HG03039 (cell line): ENCODE data around the gene ZNF74.

Experiments used
- ATAC-seq: cut with Tn5 transposase; IDR thresholded peaks from one replicate; pipeline ENCODE4 v1.9.1; 2021; ENCODE audit warnings: mild to moderate bottlenecking, moderate library complexity; ENCODE audit not compliant: unreplicated experiment

Gene ZNF74

DNA sequence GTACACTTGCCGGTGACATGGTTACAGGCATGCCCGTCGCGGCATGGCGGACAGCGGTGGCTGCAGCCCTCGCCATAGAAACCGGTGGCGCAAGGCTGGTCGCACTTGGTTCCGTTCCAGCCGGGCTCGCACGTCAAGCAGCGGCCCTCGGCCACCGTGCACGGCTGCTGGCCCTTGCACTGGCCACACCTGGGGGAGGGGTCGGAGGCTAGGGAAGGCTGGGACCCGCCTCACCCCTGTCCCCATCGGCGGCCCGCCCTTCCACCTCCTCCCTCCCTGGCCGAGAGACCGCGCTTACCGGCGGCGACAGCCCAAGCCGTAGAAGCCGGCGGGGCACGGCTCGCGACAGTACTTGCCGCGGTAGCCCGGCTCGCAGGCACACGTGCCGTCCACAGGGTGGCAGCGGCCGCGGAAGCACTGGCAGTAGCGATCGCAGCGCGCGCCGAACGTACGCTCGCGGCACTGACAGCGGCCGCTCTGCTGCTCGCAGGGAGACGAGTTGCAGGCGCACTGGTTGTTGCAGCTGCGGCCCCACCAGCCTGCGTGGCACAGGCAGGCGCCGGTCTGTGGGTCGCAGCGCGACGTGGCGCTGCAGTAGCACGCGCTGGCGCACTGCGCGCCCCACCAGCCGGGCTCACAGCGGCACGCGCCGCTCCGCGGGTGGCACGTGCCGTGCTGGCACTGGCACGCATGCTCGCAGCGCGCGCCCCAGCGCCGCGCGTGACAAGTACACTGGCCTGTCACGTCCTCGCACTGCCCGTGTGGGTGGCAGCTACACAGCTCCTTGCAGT lies 37.0 kb downstream of the ZNF74 start:
- ATAC-seq, result no peak

DNA sequence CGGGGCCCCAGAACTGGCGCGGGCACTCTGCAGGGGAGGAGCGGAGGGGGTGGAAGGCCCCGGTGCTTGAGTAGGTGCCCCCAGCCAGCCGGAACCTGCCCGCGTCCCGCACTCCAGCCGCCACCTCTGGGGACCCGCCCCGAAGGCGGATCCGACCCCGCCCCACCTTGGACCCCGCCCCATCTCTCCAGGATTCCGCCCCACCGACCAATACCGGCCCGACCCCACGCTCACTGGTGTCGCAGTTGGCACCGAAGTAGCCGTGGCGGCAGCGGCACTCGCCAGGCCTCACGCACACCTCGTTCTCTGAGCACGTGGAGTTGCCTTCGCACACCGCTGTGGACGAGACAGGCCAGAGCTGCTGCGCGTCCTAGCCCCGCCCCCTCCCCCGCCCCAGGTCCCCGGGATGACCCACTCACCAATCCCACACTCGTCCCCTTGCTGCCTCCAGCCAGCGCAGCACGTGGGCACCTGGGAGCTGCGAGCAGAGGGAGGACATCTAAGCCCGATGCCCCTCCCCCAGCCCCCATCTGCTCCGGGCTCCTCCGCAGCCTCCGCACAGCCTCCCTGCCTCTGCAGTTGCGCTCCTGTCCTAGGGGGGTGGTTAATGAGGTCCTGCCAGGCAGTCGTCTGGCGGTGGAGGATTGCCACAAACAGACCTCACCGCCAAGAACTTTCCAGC lies 37.7 kb downstream of the ZNF74 start:
- no peak for ATAC-seq

DNA sequence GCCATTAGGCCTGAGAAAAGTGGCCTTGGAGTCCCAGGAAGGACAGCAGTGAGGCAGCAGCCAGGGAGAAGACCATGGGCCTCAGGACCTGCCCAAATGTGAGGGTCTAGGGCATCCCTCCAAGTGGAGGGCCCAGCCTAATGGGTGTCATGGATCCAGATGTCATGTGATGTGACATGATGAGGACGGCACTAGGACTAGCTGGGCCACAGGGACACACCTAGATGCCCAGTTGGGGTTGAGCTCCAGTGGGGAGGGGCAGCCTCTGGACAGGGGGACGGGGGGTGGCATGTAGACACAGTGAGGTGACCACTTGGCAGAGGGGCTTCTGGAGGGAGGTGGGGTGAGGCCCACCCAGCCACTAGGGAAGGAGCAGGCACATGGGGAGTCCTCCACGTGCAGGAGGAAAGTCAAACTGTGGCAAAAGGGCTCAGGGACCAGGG lies 38.3 kb downstream of the ZNF74 start:
- ATAC-seq, result no peak

GRCh38 chr22:20433191-20433590 lies 39.2 kb downstream of the ZNF74 start:
- no peak for ATAC-seq

DNA sequence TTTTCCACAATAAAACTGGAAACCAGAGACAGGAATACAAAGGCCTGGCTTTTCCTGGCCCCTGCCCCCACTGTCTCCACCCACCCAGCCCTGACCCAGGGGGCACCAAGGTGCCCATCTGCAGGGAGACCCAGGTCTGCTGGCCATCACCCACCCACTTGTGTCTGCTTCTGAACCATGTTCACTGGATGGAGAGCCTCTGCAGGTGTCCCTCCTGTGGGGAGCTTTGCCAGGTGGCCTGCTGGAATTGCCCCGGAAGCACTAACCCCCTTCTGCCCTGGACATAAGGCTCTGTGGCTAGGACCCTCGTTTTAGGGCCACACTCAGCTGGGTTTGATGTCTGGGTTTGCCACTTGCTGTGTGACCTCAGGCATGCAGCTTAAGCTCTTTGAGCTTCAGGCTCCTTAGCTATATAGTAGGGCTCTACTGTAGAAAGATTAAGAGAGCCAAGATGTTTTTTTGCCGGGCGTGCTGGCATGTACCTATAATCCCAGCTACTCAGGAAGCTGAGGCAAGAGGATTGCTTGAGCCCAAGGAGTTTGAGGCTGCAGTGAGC lies 39.8 kb downstream of the ZNF74 start:
- ATAC-seq, result no peak

DNA sequence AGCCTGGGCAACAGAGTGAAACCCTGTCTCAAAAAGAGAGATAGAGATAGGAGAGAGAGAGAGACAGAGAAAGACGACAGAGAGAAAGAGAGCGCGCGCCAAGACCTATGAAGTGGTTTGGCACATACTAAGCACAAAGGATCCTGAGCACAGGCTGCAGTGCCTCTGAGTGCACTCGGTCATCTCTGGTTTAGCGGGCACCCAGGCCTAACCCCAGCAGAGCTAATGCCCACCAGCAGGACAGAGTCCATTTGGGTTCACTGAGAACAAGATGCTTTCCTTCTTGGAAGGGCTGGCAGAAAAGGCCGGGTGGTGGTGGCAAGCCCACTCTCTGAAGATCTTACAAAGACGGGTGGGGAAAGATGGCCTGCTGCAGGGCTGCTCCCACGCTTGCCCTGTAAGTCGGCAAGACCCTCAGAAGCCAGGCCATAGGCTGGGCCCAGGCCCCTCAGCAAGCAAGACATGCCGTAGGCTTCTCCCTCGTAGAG lies 40.4 kb downstream of the ZNF74 start:
- ATAC-seq, result no peak

GRCh38 chr22:20434773-20435172 lies 40.8 kb downstream of the ZNF74 start:
- ATAC-seq, result no peak

- ATAC-seq, result no peak
These were observed 41.7 kb downstream of the ZNF74 start for GRCh38 chr22:20435436-20436306.

DNA sequence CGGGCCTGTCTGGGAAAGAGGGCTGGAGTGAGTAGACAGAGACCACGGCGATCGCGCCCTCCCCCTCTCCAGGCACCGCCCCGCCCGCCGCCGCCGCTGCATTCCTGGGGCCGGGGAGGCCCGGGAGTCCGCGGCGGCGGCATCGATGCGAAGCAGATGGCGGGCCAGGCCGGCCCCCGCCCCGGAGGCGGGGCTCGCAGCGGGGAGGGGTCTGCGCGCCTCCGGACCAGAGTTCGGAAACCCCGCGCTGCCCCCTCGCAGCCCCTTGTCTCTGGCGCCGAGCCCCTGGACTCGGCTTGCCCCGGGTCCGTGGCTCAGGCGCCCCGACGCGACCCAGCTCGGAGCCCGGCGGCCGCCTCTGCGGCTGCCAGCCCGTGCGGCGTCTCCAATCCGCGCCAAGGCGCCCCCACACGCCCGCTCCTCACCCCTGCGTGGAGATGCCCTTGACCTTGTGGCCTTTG lies 42.4 kb downstream of the ZNF74 start:
- ATAC-seq, result no peak

GRCh38 chr22:20436768-20437612 lies 43.0 kb downstream of the ZNF74 start:
- ATAC-seq, result no peak

DNA sequence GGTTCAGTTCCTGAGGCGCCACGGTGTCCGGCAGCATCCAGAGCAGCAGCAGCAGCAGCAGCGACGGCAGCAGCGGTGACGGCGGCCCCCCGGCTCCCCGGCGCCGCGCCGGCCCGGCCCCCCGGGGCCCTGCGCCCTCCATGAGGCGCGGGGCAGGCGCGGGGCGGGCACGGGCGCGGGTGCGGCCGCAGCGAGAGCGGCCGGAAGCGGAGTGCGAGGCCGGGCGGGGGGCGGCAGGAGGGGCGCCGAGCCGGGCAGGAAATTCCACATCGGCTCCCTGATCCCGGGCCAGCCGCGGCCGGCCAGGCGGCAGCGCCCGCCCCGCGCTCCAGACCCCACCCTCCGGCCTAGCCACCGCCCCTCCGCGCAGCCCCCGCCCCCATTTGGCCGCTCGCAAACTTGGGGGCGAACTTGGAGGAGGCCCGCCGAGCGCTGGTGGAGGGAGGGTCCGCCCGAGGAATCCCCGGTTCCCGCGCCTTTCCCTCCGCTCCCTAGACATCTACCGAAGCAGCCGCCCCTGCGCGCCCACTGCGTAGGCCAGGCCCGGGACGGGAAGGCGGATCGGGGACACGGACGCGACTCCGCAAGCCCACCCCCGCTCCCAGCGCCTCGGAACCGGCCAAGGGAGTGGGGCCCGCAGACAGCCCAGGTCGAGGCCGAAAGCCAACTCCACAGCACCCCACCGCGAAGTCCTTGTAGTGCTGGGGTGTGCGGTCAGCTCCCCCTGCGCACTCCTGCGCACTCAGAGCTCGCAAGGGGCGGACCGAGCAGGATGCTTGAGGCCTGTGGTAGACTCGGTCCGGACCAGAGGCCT lies 43.9 kb downstream of the ZNF74 start, which contains the start of gene SCARF2:
Gene SCARF2 (minus strand): TSS at position 213 of the 814 bp plus-strand sequence. CDS start 71 bp downstream, at position 142.
- ATAC-seq, result no peak

GRCh38 chr22:20438427-20438677 lies 44.4 kb downstream of the ZNF74 start:
- ATAC-seq, result no peak

- ATAC-seq, result no peak
These were observed 44.9 kb downstream of the ZNF74 start for GRCh38 chr22:20438678-20439492.

DNA sequence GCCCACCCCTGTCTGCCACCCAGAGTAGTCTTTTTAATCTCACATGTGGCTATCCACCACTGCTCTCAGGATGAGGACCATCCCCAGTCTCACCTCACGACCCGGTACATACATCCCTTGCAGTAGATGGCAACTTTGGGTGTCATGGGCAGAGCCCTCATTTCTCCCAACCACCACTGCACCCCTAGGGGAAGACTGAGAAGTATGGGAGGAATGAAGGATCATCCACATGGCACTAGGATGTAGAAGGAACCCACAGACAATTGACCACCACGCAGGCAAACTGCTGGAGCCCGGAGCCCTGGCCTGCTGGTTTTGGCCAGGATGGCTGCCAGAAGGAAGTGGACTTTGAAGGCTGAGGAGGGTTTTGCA lies 45.6 kb downstream of the ZNF74 start:
- no peak for ATAC-seq

DNA sequence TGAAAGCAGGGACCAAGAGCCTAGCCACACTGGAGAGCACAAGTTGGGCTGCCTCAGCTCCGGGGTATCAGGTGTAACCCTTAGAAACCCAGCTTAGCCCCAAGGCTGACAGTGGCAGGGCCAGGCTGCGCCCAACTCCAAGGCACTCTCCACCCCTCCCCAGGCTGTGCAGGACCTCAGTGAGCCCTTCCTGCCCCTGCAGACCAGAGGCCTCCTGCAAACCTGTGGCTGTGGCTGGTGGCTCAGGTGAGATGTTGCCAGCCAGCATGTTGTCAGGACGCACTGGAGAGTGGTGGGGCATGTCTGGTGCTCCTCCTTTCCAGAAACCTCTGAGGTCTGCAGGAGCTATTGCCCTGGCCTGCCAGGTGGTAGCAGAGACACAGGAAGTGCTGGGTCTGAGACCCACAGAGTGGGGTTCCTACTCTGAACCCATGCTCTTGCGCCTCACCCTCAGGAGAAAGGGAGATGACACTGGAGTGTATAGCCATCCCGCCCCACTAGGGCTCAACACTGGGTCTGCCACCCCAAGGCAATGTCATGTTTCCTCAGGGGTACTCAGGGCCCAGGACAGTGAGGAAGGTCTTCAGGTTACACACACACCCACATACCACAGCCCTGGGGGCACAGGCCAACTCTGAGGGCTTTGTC lies 46.1 kb downstream of the ZNF74 start:
- ATAC-seq, result no peak

DNA sequence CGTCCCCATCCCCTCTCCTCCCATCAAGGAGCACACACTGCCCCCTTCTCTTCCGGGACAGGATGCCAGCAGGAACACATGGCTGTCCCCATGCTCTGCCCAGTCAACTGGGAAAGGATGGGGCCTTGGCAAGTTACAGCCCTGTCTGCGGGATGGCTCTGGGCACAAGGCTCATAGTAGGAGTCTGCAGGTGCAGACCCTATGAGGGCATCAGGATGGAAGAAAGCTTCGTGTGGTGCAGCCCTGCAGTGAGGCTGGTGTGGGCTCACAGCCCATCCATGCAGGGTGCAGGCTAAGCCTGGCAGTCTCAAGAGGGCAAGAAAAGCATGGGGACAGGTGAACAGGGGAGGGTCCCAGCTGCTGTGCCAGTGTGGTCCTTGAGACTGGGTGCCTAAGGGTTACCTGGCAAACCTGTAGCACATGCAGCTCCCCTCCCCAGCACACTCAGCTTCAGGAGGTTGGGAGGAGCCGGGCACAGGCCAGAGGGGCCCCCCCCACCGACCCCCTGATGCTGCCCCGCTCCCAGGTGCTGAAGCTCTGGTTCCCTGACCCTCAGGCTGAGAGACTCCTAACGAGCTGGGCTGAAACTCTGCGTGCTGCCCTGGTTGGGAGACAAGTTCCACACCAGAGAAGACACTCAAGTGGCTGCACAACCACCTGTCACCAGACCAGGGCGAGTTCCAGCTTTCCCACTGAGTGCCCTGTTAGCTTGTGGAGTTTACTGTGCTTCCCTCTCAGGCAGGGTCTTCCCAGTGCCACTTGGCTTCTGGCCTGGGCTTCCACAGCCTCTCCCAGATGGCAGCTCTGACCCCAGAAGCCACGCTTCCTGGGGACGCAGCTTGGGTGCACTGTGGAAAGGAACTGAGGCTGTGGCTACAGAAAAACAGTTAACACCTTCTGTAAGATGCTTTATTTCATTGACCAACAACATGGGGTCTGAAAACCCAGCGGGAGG lies 47.0 kb downstream of the ZNF74 start:
- ATAC-seq, result no peak
